K562 (cell line): ENCODE results near the gene LY6G6D. TPM values are rescaled to one million over a fixed set of nuclear protein-coding genes. Genes with fewer than 3 reads are reported as not detected.

ENCODE experiments used
- ATAC-seq: fragments of 200-7000 bp; cut with Tn5 transposase; 3 replicates; pipeline ENCODE4 v1.9.1; 2020; ENCODE audit warnings: moderate library complexity
- BruUV-seq: library from RNA; stranded (reverse); fragments of 400-500 nt; replicated peaks from 2 replicates; lab custom pipeline; 2021; lab: Mats Ljungman, UMichigan
- CTCF ChIA-PET: fragments of 300-600 bp; formaldehyde crosslinking; extraction: SDS; loops from one replicate; lab custom pipeline; 2021; ENCODE audit warnings: low intra/inter-chr PET ratio; lab: Yijun Ruan, JAX
- POLR2A ChIA-PET: fragments of 300-600, 350-650 bp; sonication (Branson Sonifier 250); formaldehyde crosslinking; extraction: SDS; loops from one replicate; lab custom pipeline; 2021; ENCODE audit warnings: antibody characterized with exemption, inconsistent platforms; lab: Yijun Ruan, JAX
- DNase-seq, 4 experiments: peaks; one replicate each; pipeline versions ENCODE4 v3.0.0 to v3.0.0-alpha.2; 2011 to 2018; ENCODE audit warnings: low spot score in 3 of 4, mixed read lengths in 3 of 4; ENCODE audit errors: extremely low read depth in 1 of 4
- FAIRE-seq: peaks from 2 replicates; lab custom pipeline; 2011; peaks lifted over from hg19 to GRCh38; lab: Jason Lieb, UNC
- H2AFZ ChIP-seq: 2 replicates; pipeline ENCODE4 v1.6.0; 2011; ENCODE audit warnings: low read depth, low read length, control low read depth, inconsistent platforms
- H3K27ac ChIP-seq: fragments of 200-600 bp; 3 replicates; pipeline ENCODE4 v1.8.0; 2011; ENCODE audit warnings: low read depth, mild to moderate bottlenecking, control low read depth, inconsistent platforms, low read length, moderate library complexity, mixed read lengths; ENCODE audit errors: extremely low read depth
- H3K27me3 ChIP-seq, 2 experiments: fragments of 300-600 bp in 1 of 2; 2 replicates in 1 of 2; 3 replicates in 1 of 2; pipeline versions ENCODE4 v1.6.0 to v1.8.0; 2011; ENCODE audit warnings: inconsistent platforms in 2 of 2, low read length in 2 of 2, mild to moderate bottlenecking in 1 of 2, mixed read lengths in 1 of 2, moderate library complexity in 1 of 2; ENCODE audit not compliant: control insufficient read depth in 2 of 2, insufficient read depth in 2 of 2
- H3K36me3 ChIP-seq: fragments of 300-600 bp; 3 replicates; pipeline ENCODE4 v1.8.0; 2011; ENCODE audit warnings: mild to moderate bottlenecking, low read length, inconsistent platforms; ENCODE audit not compliant: control insufficient read depth, insufficient read depth
- H3K4me1 ChIP-seq, 2 experiments: fragments of 200-600 bp in 1 of 2; replicated peaks in 1 of 2; 2 replicates in 1 of 2; 3 replicates in 1 of 2; pipeline versions ENCODE4 v1.5.1 to v1.8.0; 2011; ENCODE audit warnings: inconsistent platforms in 2 of 2, low read length in 2 of 2, mild to moderate bottlenecking in 1 of 2, mixed read lengths in 1 of 2, moderate library complexity in 1 of 2; ENCODE audit not compliant: control insufficient read depth in 2 of 2, insufficient read depth in 2 of 2
- H3K4me2 ChIP-seq: 2 replicates; pipeline ENCODE4 v1.6.1; 2011; ENCODE audit warnings: low read length, control low read depth, inconsistent platforms, mixed read lengths; ENCODE audit not compliant: insufficient read depth
- H3K4me3 ChIP-seq: fragments of 200-600 bp; sonication (generic), shearing (Covaris generic); 2 replicates; pipeline ENCODE4 v1.5.1; 2016; ENCODE audit warnings: control low read depth, inconsistent platforms
- H3K79me2 ChIP-seq: fragments of 200-600 bp; 3 replicates; pipeline ENCODE4 v1.8.0; 2011; ENCODE audit warnings: low read length, inconsistent platforms; ENCODE audit not compliant: control insufficient read depth, insufficient read depth
- H3K9ac ChIP-seq, 2 experiments: 2 replicates each; pipeline versions ENCODE4 v1.6.0 to v1.6.1; 2011; ENCODE audit warnings: low read depth in 2 of 2, low read length in 2 of 2, control low read depth in 1 of 2, inconsistent platforms in 1 of 2, mild to moderate bottlenecking in 1 of 2, mixed read lengths in 1 of 2; ENCODE audit not compliant: insufficient read depth in 1 of 2
- H3K9me1 ChIP-seq: one replicate; pipeline ENCODE4 v1.6.0; 2011; ENCODE audit warnings: inconsistent platforms, mild to moderate bottlenecking, low read length, moderate library complexity; ENCODE audit not compliant: control insufficient read depth, insufficient read depth
- H3K9me3 ChIP-seq: replicated peaks from 2 replicates; pipeline ENCODE4 v1.5.1; 2011; ENCODE audit warnings: low read depth, low read length, inconsistent platforms; ENCODE audit not compliant: control insufficient read depth, insufficient read depth
- H4K20me1 ChIP-seq: replicated peaks from 2 replicates; pipeline ENCODE4 v1.6.1; 2011; ENCODE audit warnings: low read length, inconsistent platforms, mixed read lengths; ENCODE audit not compliant: control insufficient read depth, insufficient read depth
- ERF ChIP-seq: fragments of 450-650 bp; formaldehyde crosslinking; IDR thresholded peaks from 2 replicates; pipeline ENCODE4 v1.4.0; 2020; ENCODE audit warnings: mild to moderate bottlenecking, mixed read lengths
- HBP1 ChIP-seq: fragments of 450-650 bp; formaldehyde crosslinking; IDR thresholded peaks from 2 replicates; pipeline ENCODE4 v1.4.0; 2022; ENCODE audit warnings: missing genetic modification characterization
- IRF2 ChIP-seq: sonication (generic); formaldehyde crosslinking; IDR thresholded peaks from 2 replicates; pipeline ENCODE4 v1.8.1; 2022; ENCODE audit warnings: mild to moderate bottlenecking, missing genetic modification reagents
- OTX1 ChIP-seq: fragments of 450-650 bp; formaldehyde crosslinking; IDR thresholded peaks from 2 replicates; pipeline ENCODE4 v1.4.0; 2022; ENCODE audit warnings: mild to moderate bottlenecking
- POLR2B ChIP-seq: fragments of 450-650 bp; IDR thresholded peaks from 2 replicates; pipeline ENCODE4 v1.6.1; 2018; ENCODE audit warnings: low read depth; ENCODE audit not compliant: partially characterized antibody
- SMARCA5 ChIP-seq: fragments of 450-650 bp; IDR thresholded peaks from 2 replicates; pipeline ENCODE4 v1.6.1; 2016
- THRB ChIP-seq: fragments of 450-650 bp; formaldehyde crosslinking; conservative IDR thresholded peaks from 2 replicates; pipeline ENCODE4 v1.4.0; 2022; ENCODE audit warnings: mild to moderate bottlenecking, missing genetic modification characterization
- ZBTB26 ChIP-seq: fragments of 450-650 bp; formaldehyde crosslinking; IDR thresholded peaks from 2 replicates; pipeline ENCODE4 v1.4.0; 2022; ENCODE audit warnings: missing genetic modification characterization
- ZC3H4 ChIP-seq: sonication (generic); formaldehyde crosslinking; IDR thresholded peaks from 2 replicates; pipeline ENCODE4 v1.9.0; 2021; ENCODE audit warnings: missing genetic modification reagents, borderline replicate concordance
- ZNF239 ChIP-seq: fragments of 250-450 bp; sonication (Bioruptor Pico); IDR thresholded peaks from 2 replicates; pipeline ENCODE4 v1.4.0; 2020; ENCODE audit warnings: mild to moderate bottlenecking
- WGBS: fragments of 100-300 bp; shearing (Covaris generic); methylation state at CpG from one replicate; pipeline ENCODE4 v1.1.6; 2016; ENCODE audit warnings: low coverage, mixed read lengths; ENCODE audit not compliant: insufficient coverage; ENCODE audit errors: missing lambda C conversion rate; 5-methylcytosine and 5-hydroxymethylcytosine counted together
- in situ Hi-C: fragments of 300-500 bp; cut with MboI; formaldehyde crosslinking; loops from 4 replicates; pipeline ENCODE4 v1.15.0; 2018; ENCODE audit warnings: inconsistent platforms, mixed read lengths
- intact Hi-C: fragments of 100-400 bp; cut with micrococcal nuclease; formaldehyde crosslinking; loops from 2 replicates; pipeline ENCODE4 v1.14.2; 2022
- polyA plus RNA-seq, 8 experiments: library from polyadenylated mRNA; depleted of rRNA in 4 of 8; stranded (reverse) in 5 of 8; unstranded in 3 of 8; fragments of >200 nt; fragmentation: Nextera tagmentation in 2 of 8; fragmentation: Illumina TruSeq in 1 of 8; extraction: Ambion mirVana in 2 of 8; extraction: Trizol in 1 of 8; gene quantifications; 2 replicates each; pipeline versions ENCODE4 v1.2.1 to v1.2.3, GENCODE V29; 2011 to 2014; ENCODE audit warnings: inconsistent platforms in 1 of 8, missing spikeins in 1 of 8
- total RNA-seq, 7 experiments: library from RNA; depleted of rRNA in 6 of 7; stranded (reverse); fragments of >200 nt in 6 of 7; fragmentation: Illumina TruSeq in 2 of 7; extraction: Trizol in 2 of 7; gene quantifications; 2 replicates each; pipeline versions ENCODE4 v1.2.1 to v1.2.3, GENCODE V29; 2011 to 2021; ENCODE audit warnings: low replicate concordance in 1 of 7

Gene LY6G6D
- total and polyA plus RNA-seq, 9 of the 15 experiments (the other 6 are each of a cell fraction or from before 2014, with no cell fraction given), result 0.30 to 0.38 TPM; not detected in 7

GRCh38 chr6:31758281-31758680 lies 43.1 kb downstream of the LY6G6D start:
- Histone ChIP-seq H2AFZ (no peak overlapping the region), H3K36me3 (peaks cover 52% of the 10 kb centered on the region), H3K4me3 (no peak overlapping the region), H3K9ac (peak overlapping the region in 1 of 2 experiments; percentile 69; a peak in 2 of 4 replicates), H3K27me3 (no peaks in the 10 kb centered on the region), H3K27ac (no peak overlapping the region), H3K4me1 (peaks cover 0 to 4% of the 10 kb centered on the region in 2 experiments; a peak in 2 of 5 replicates), H3K9me3 (no peaks in the 10 kb centered on the region), H4K20me1 (no peaks in the 10 kb centered on the region), H3K79me2 (no peaks in the 10 kb centered on the region), H3K9me1 (no peaks in the 10 kb centered on the region), H3K4me2 (no peak overlapping the region)
- 63% methylated on average over 2 of the region's 2 CpGs for WGBS
- intact Hi-C loops, result no loop called here
- peak; percentile 35 for TF ChIP-seq POLR2B
- peak; percentile 68; the same call in 1 of the 2 replicates for TF ChIP-seq HBP1
- peak; percentile 78; the same call in 1 of the 2 replicates for TF ChIP-seq THRB
- TF ChIP-seq ERF (CRISPR knock-in tag), result no peak
- TF ChIP-seq ZNF239, result no peak
- 0 out of 2 replicates have a peak, but pooled peaks have one; percentile 36 for TF ChIP-seq OTX1
- 0 out of 2 replicates have a peak, but pooled peaks have one; percentile 12 for TF ChIP-seq IRF2 (CRISPR knock-in tag)
- TF ChIP-seq ZC3H4, result peak; percentile 38; the same call in 1 of the 2 replicates
- 0 out of 2 replicates have a peak, but pooled peaks have one; percentile 77 for TF ChIP-seq ZBTB26 (CRISPR knock-in tag)
- TF ChIP-seq SMARCA5, result no peak
- BruUV-seq, result no TSS peak
- ChIA-PET CTCF (no interaction called here), POLR2A (interaction anchor here (0.6 to 6.6 kb wide), 12 partner anchors 8 to 161 kb away, joined by 3 to 85 read pairs (median 7); partner anchors contain the start of genes CLIC1, DDAH2 and MSH5)
- in situ Hi-C loops, result no loop called here
- no peak for FAIRE-seq
- no peak for DNase-seq
- ATAC-seq, result no peak
